ENCODE measurements around the gene SRSF9.

DNA sequence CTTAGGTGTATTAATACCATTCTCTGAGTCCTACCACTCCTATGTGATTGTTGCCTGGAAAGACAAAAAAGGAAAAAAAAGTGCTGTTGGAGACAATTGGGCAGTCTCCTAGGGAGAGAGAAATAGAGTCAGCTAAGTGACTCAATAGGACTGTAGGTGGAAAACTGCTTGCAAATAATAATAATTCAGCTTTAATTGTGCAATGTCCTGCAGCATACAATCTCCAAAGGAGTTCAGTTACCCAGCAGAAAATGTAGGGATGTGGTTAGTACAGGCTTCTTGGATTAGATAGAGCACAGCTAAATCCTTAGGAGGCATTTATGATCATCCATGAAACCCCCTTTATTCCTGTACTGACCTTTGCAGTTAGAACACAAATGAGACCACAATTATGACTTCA lies 3.0 kb upstream of the SRSF9 start:
- TF ChIP-seq POLR2A (IDR thresholded peaks at IDR 0.05; ENCODE audit: low read depth, low read length) (no peak), POLR2AphosphoS5 (IDR thresholded peaks at IDR 0.05; ENCODE audit: low read depth, low read length) (no peak)

Measured in GM12892 (cell line).